CD4-positive, alpha-beta memory T cell (primary cell): ENCODE data around the gene ARFGAP3. TPM values are rescaled to one million over a fixed set of nuclear protein-coding genes. Genes with fewer than 3 reads are reported as not detected.

Experiments used
- CTCF ChIA-PET: fragments of 350-600 bp; sonication (Branson Sonifier 250); formaldehyde crosslinking; loops from one replicate; lab custom pipeline; 2021; ENCODE audit warnings: inconsistent platforms; ENCODE audit not compliant: partially characterized antibody; lab: Charles Lee
- POLR2A ChIA-PET: fragments of 350-600 bp; sonication (Branson Sonifier 250); formaldehyde crosslinking; loops from one replicate; lab custom pipeline; 2021; ENCODE audit not compliant: partially characterized antibody; lab: Charles Lee
- DNase-seq, 5 donors: peaks; one replicate each; pipeline versions ENCODE4 v3.0.0 to v3.0.0-alpha.2; 2020 to 2022; ENCODE audit warnings: mixed read lengths in 1 of 5
- H3K27ac ChIP-seq: one replicate; pipeline ENCODE4 v1.7.0; 2013; ENCODE audit warnings: low read depth, low read length
- H3K27me3 ChIP-seq: 2 replicates; pipeline ENCODE4 v1.7.0; 2013; ENCODE audit warnings: mild to moderate bottlenecking, low read length, moderate library complexity; ENCODE audit not compliant: insufficient read depth
- H3K36me3 ChIP-seq: 2 replicates; pipeline ENCODE4 v1.7.0; 2013; ENCODE audit warnings: mild to moderate bottlenecking, low read length, moderate library complexity; ENCODE audit not compliant: insufficient read depth
- H3K4me1 ChIP-seq: 2 replicates; pipeline ENCODE4 v1.7.0; 2013; ENCODE audit warnings: mild to moderate bottlenecking, low read length, moderate library complexity; ENCODE audit not compliant: insufficient read depth
- H3K4me3 ChIP-seq, 2 donors: one replicate each; pipeline ENCODE4 v1.7.0; 2013; ENCODE audit warnings: low read length in 2 of 2, mild to moderate bottlenecking in 1 of 2
- H3K9me3 ChIP-seq, 2 donors: one replicate each; pipeline ENCODE4 v1.7.0; 2013; ENCODE audit warnings: low read length in 2 of 2, control low read depth in 1 of 2; ENCODE audit not compliant: control insufficient read depth in 1 of 2
- H3K27ac Mint-ChIP-seq, 7 donors: one replicate each; pipeline ENCODE4 v1.8.0; 2020 to 2021; ENCODE audit warnings: mixed read lengths in 7 of 7, mild to moderate bottlenecking in 6 of 7, inconsistent platforms in 3 of 7, moderate library complexity in 3 of 7
- H3K27me3 Mint-ChIP-seq, 2 donors: one replicate each; pipeline ENCODE4 v1.8.0; 2020 to 2021; ENCODE audit warnings: mixed read lengths in 2 of 2
- H3K36me3 Mint-ChIP-seq, 2 donors: one replicate each; pipeline ENCODE4 v1.8.0; 2020 to 2021; ENCODE audit warnings: mixed read lengths in 2 of 2, inconsistent platforms in 1 of 2, mild to moderate bottlenecking in 1 of 2
- H3K4me1 Mint-ChIP-seq, 4 donors: one replicate each; pipeline ENCODE4 v1.8.0; 2020 to 2021; ENCODE audit warnings: mixed read lengths in 4 of 4, mild to moderate bottlenecking in 1 of 4
- H3K4me3 Mint-ChIP-seq, 8 donors: one replicate each; pipeline ENCODE4 v1.8.0; 2020 to 2021; ENCODE audit warnings: mixed read lengths in 8 of 8, mild to moderate bottlenecking in 7 of 8, moderate library complexity in 6 of 8, inconsistent platforms in 3 of 8
- H3K9me3 Mint-ChIP-seq, 8 donors: one replicate each; pipeline ENCODE4 v1.8.0; 2020 to 2021; ENCODE audit warnings: mixed read lengths in 8 of 8, mild to moderate bottlenecking in 5 of 8, inconsistent platforms in 3 of 8, moderate library complexity in 1 of 8
- intact Hi-C: fragments of 100-400 bp; cut with micrococcal nuclease; formaldehyde crosslinking; loops from one replicate; pipeline ENCODE4 v1.15.1; 2023
- polyA plus RNA-seq, 2 donors: library from polyadenylated mRNA; unstranded; fragments of 300-500 nt; fragmentation: Illumina TruSeq; gene quantifications; one replicate each; pipeline ENCODE4 v1.2.3, GENCODE V29; 2021
- total RNA-seq, 2 experiments: library from RNA; stranded (reverse); gene quantifications; one replicate each; pipeline ENCODE4 v1.2.3, GENCODE V29; 2021

Gene ARFGAP3
- total and polyA plus RNA-seq, 4 experiments from 2014 or later = 38.4 to 49.0 (median 45.2) TPM

DNA sequence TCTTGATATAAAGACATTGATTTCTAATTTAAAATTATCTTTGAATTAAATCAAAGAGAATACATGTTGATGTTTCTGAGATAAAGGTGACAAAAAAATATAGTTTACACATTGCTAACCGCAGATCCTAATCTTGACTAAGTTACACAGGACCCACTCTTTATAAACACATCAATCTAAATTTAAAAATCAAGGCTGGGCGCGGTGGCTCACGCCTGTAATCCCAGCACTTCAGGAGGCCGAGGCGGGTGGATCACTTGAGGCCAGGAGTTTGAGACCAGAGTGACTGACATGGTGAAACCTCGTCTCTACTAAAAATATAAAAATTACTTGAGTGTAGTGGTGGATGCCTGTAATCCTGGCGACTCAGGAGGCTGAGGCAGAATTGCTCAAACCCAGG is 1.9 kb downstream of the ARFGAP3 start:
- POLR2A ChIA-PET = interaction anchor here (1.6 to 2.2 kb wide), 2 partner anchors 12 to 332 kb away, joined by 4 to 7 read pairs; partner anchors contain the start of gene TTLL12
- Mint-ChIP-seq H3K27me3 (no peaks in the 10 kb centered on the region), H3K27ac (peak overlapping the region; percentile 30 to 86 (median 65)), H3K4me3 (peak overlapping the region; percentile 41 to 83 (median 70)), H3K9me3 (no peaks in the 10 kb centered on the region), H3K36me3 (peaks cover 0 to 3% of the 10 kb centered on the region in 2 donors), H3K4me1 (peaks cover 12 to 31% (median 20%) of the 10 kb centered on the region in 4 donors)
- intact Hi-C loops = loop anchor here (5.0 kb wide), 1 partner anchor 232 kb away; the partner anchor contains the start of gene TTLL1
- Histone ChIP-seq H3K4me1 (peaks cover 18% of the 10 kb centered on the region), H3K27me3 (no peaks in the 10 kb centered on the region), H3K36me3 (no peaks in the 10 kb centered on the region), H3K9me3 (no peaks in the 10 kb centered on the region), H3K4me3 (no peak overlapping the region), H3K27ac (no peak overlapping the region)
- CTCF ChIA-PET = interaction anchor here (4.1 kb wide), 1 partner anchor 12 kb away, joined by 35 read pairs; no protein-coding TSS in a partner anchor
- no peak for DNase-seq

DNA sequence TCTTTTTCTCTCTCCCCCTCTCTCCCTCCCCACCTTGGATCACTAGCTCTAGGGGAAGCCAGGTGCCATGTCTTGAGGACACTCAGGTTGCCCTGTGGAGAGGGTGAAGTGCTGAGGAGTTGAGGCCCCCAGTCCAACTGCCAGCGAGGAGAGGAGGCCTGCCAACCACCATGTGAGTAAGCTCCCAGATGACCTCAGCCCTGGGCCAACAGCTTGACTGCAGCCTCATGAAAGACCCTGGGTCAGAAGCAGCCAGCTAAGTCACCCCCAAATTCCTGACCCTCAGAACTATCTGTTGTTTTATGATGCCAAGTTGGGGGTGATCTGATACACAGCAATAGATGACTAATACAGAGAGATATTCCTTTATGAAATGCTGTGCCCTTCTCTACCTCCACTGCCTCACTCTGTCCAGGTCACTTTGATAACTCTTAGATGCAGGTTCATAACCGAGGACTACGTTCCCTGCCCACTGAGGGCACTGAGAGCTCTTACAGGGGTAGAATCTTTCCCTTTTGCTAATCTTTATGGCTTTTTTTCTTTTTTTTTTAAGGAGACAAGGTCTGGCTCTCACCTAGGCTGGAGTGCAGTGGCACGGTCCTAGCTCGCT is 8.0 kb downstream of the ARFGAP3 start:
- ChIA-PET CTCF (interaction anchor here (1.7 kb wide), 1 partner anchor 19 kb away, joined by 6 read pairs; no protein-coding TSS in a partner anchor), POLR2A (no interaction called here)
- no peak overlapping the region for H3K4me3 Mint-ChIP-seq

DNA sequence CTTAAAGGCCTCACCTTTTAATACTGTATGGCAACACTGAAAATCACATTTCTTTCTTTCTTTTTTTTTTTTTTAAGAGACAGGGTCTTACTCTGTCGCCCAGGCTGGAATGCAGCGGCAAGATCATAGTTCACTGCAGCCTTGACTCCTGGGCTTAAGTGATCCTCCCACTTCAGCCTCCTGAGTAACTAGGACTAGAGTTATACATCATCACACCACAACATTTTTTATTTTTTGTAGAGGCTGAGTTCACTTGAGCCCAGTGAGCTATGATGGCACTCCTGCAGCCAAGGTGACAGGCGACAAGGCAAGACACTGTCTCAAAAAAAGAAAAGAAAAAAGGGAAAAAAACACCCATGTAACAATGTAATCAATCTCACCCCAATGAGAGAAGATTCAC is 10.0 kb downstream of the ARFGAP3 start:
- DNase-seq = no peak
- H3K36me3 ChIP-seq = peaks cover 5% of the 10 kb centered on the region
- H3K4me1 ChIP-seq = peaks cover 4% of the 10 kb centered on the region
- POLR2A ChIA-PET = no interaction called here
- H3K36me3 Mint-ChIP-seq = peaks cover 17 to 44% of the 10 kb centered on the region in 2 donors
- intact Hi-C loops = no loop called here
- H3K4me3 ChIP-seq = no peak overlapping the region
- H3K27me3 ChIP-seq = no peaks in the 10 kb centered on the region
- no peak overlapping the region for H3K4me3 Mint-ChIP-seq
- no peaks in the 10 kb centered on the region for H3K9me3 ChIP-seq
- H3K4me1 Mint-ChIP-seq = peaks cover 6 to 39% (median 17%) of the 10 kb centered on the region in 4 donors
- H3K27ac Mint-ChIP-seq = peak overlapping the region in 1 of 7 donors; percentile 24
- CTCF ChIA-PET = no interaction called here
- no peak overlapping the region for H3K27ac ChIP-seq
- no peaks in the 10 kb centered on the region for H3K27me3 Mint-ChIP-seq
- H3K9me3 Mint-ChIP-seq = no peaks in the 10 kb centered on the region

More for the DNA sequence above, 8.0 kb downstream of the ARFGAP3 start:
- Mint-ChIP-seq H3K27me3 (no peaks in the 10 kb centered on the region), H3K9me3 (no peaks in the 10 kb centered on the region), H3K4me1 (peaks cover 6 to 32% (median 13%) of the 10 kb centered on the region in 4 donors), H3K27ac (no peak overlapping the region), H3K36me3 (peaks cover 14 to 28% of the 10 kb centered on the region in 2 donors)
- no peaks in the 10 kb centered on the region for H3K9me3 ChIP-seq
- H3K4me1 ChIP-seq = peaks cover under 1% of the 10 kb centered on the region
- no peak overlapping the region for H3K4me3 ChIP-seq
- intact Hi-C loops = no loop called here
- DNase-seq = no peak
- peaks cover 5% of the 10 kb centered on the region for H3K36me3 ChIP-seq
- no peak overlapping the region for H3K27ac ChIP-seq
- no peaks in the 10 kb centered on the region for H3K27me3 ChIP-seq

DNA sequence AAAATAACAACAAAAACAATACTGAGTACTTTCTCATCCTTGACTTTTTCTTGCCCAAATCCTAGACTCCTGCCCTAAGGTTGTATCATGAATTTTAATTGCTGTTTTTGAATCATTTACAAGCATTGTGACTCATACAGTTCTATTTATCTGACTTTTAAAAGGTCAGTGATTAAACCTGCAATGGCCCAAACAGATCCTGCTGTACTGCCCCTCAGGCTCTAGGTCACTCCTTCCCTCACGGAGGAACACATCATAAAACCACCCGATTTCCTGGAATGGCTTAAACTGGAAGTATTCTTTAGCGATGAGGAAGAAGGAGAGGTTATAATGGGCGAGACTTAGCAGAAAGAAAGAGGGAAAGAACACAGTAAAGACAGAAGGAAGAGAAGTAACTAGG is 12.3 kb downstream of the ARFGAP3 start:
- peaks cover 4% of the 10 kb centered on the region for H3K4me1 ChIP-seq
- H3K36me3 Mint-ChIP-seq = peaks cover 30 to 58% of the 10 kb centered on the region in 2 donors
- H3K27ac Mint-ChIP-seq = peak overlapping the region in 3 of 7 donors; percentile 4 to 60 (median 31)
- no peak overlapping the region for H3K4me3 Mint-ChIP-seq
- DNase-seq = no peak
- no peaks in the 10 kb centered on the region for H3K27me3 Mint-ChIP-seq
- CTCF ChIA-PET = interaction anchor here (0.7 to 1.5 kb wide), 2 partner anchors 23 to 45 kb away, joined by 3 to 5 read pairs; no protein-coding TSS in a partner anchor
- H3K27ac ChIP-seq = no peak overlapping the region
- intact Hi-C loops = no loop called here
- H3K9me3 Mint-ChIP-seq = no peaks in the 10 kb centered on the region
- POLR2A ChIA-PET = no interaction called here
- H3K36me3 ChIP-seq = peaks cover 5% of the 10 kb centered on the region
- no peaks in the 10 kb centered on the region for H3K27me3 ChIP-seq
- peaks cover 6 to 28% (median 21%) of the 10 kb centered on the region in 4 donors for H3K4me1 Mint-ChIP-seq
- no peak overlapping the region for H3K4me3 ChIP-seq
- no peaks in the 10 kb centered on the region for H3K9me3 ChIP-seq

- Mint-ChIP-seq H3K27ac (peak overlapping the region in 2 of 7 donors; percentile 39 to 80), H3K36me3 (peaks cover 30 to 58% of the 10 kb centered on the region in 2 donors), H3K9me3 (no peaks in the 10 kb centered on the region), H3K4me3 (no peak overlapping the region), H3K4me1 (peaks cover 6 to 19% (median 13%) of the 10 kb centered on the region in 4 donors), H3K27me3 (no peaks in the 10 kb centered on the region)
- intact Hi-C loops = no loop called here
- peaks cover 4% of the 10 kb centered on the region for H3K4me1 ChIP-seq
- H3K36me3 ChIP-seq = peaks cover 5% of the 10 kb centered on the region
- H3K4me3 ChIP-seq = no peak overlapping the region
- DNase-seq = no peak
- CTCF ChIA-PET = interaction anchor here (1.5 kb wide), 1 partner anchor 24 kb away, joined by 3 read pairs; no protein-coding TSS in a partner anchor
- POLR2A ChIA-PET = interaction anchor here (1.0 kb wide), 1 partner anchor 173 kb away, joined by 3 read pairs; the partner anchor contains the start of gene PACSIN2
- H3K27me3 ChIP-seq = no peaks in the 10 kb centered on the region
- H3K27ac ChIP-seq = no peak overlapping the region
- no peaks in the 10 kb centered on the region for H3K9me3 ChIP-seq
Measured at GRCh38 chr22:42842658-42843370, 14.3 kb downstream of the ARFGAP3 start.

DNA sequence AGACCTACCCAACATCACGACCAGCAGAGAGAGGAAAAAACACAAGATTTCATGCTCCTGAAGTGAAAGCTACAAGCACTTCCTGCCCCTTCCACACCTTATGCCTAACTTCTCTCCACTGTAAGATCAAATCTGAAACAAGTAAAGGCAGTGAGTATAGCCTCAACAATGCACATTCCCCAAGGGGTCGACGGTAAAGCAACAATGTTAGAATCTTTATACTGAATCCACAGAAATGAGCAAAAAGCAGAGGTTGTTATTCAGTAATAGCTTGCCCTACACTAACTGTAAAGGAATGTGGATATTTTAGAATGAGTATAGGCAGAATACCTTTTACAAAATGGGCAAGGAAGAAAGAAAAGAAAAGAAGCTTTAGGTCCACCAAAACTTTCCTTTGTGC is 15.6 kb downstream of the ARFGAP3 start:
- Mint-ChIP-seq H3K36me3 (peaks cover 36 to 53% of the 10 kb centered on the region in 2 donors), H3K4me3 (no peak overlapping the region), H3K27ac (peak overlapping the region in 1 of 7 donors; percentile 30), H3K9me3 (no peaks in the 10 kb centered on the region), H3K4me1 (peaks cover 6 to 19% (median 13%) of the 10 kb centered on the region in 4 donors), H3K27me3 (no peaks in the 10 kb centered on the region)
- intact Hi-C loops = no loop called here
- ChIA-PET POLR2A (no interaction called here), CTCF (no interaction called here)
- Histone ChIP-seq H3K9me3 (no peaks in the 10 kb centered on the region), H3K4me1 (peaks cover 4% of the 10 kb centered on the region), H3K4me3 (no peak overlapping the region), H3K27ac (no peak overlapping the region), H3K36me3 (peaks cover 6% of the 10 kb centered on the region), H3K27me3 (no peaks in the 10 kb centered on the region)
- DNase-seq = no peak

DNA sequence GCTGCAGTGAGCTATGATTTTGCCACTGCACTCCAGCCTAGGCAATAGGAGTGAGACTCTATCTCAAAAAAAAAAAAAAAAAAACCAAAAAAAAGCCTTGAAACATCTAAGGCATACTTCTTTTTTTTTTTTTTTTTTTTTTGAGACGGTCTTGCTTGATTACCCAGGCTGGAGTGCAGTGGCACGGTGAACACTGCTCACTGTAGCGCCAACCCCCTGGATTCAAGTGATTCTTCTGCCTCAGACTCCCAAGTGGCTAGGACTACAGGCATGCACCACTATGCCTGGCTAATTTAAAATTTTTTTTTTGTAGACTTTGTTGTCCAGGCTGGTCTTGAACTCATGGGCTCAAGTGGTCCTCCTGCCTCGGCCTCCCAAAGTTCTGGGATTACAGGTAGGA is 19.5 kb downstream of the ARFGAP3 start:
- Histone ChIP-seq H3K27me3 (no peaks in the 10 kb centered on the region), H3K36me3 (peaks cover 13% of the 10 kb centered on the region), H3K4me3 (no peak overlapping the region), H3K27ac (no peak overlapping the region), H3K4me1 (no peaks in the 10 kb centered on the region), H3K9me3 (no peaks in the 10 kb centered on the region)
- ChIA-PET POLR2A (no interaction called here), CTCF (no interaction called here)
- Mint-ChIP-seq H3K4me3 (no peak overlapping the region), H3K27me3 (no peaks in the 10 kb centered on the region), H3K27ac (no peak overlapping the region), H3K9me3 (no peaks in the 10 kb centered on the region), H3K4me1 (peaks cover 0 to 7% (median 6%) of the 10 kb centered on the region in 4 donors), H3K36me3 (peaks cover 35 to 56% of the 10 kb centered on the region in 2 donors)
- intact Hi-C loops = no loop called here
- DNase-seq = no peak
